HEK293 (cell line): Measurements from ENCODE around the gene BACH2.
A peak's percentile ranks its signal among the peaks of the same experiment; 100 is the strongest.

Experiments used
- GFI1B ChIP-seq: fragments of 450-650 bp; formaldehyde crosslinking; IDR thresholded peaks from 2 replicates; pipeline ENCODE4 v1.5.1; 2016; ENCODE audit warnings: missing biosample characterization, missing genetic modification characterization
- GLIS1 ChIP-seq: fragments of 450-650 bp; formaldehyde crosslinking; IDR thresholded peaks from 2 replicates; pipeline ENCODE4 v1.5.1; 2016; ENCODE audit warnings: missing biosample characterization, missing genetic modification characterization
- INSM2 ChIP-seq: fragments of 450-650 bp; formaldehyde crosslinking; IDR thresholded peaks from 2 replicates; pipeline ENCODE4 v1.5.1; 2016; ENCODE audit warnings: missing biosample characterization, missing genetic modification characterization
- KLF10 ChIP-seq: fragments of 450-650 bp; IDR thresholded peaks from 2 replicates; pipeline ENCODE4 v1.5.1; 2018; ENCODE audit warnings: missing biosample characterization, mild to moderate bottlenecking, missing genetic modification characterization
- KLF16 ChIP-seq: fragments of 450-650 bp; formaldehyde crosslinking; IDR thresholded peaks from 2 replicates; pipeline ENCODE4 v1.5.1; 2017; ENCODE audit warnings: missing biosample characterization, missing genetic modification characterization
- KLF7 ChIP-seq: fragments of 450-650 bp; formaldehyde crosslinking; IDR thresholded peaks from 2 replicates; pipeline ENCODE4 v1.5.1; 2016; ENCODE audit warnings: missing biosample characterization, missing genetic modification characterization, borderline replicate concordance
- PRDM4 ChIP-seq: fragments of 450-650 bp; formaldehyde crosslinking; IDR thresholded peaks from 2 replicates; pipeline ENCODE4 v1.5.1; 2017; ENCODE audit warnings: missing biosample characterization, missing genetic modification characterization
- SETDB1 ChIP-seq: IDR thresholded peaks from one replicate; pipeline ENCODE4 v1.6.1; 2017; ENCODE audit warnings: mild to moderate bottlenecking, low read length, moderate library complexity, mixed read lengths; ENCODE audit not compliant: insufficient read length
- TRIM28 ChIP-seq: IDR thresholded peaks from 2 replicates; pipeline ENCODE4 v1.6.1; 2011; ENCODE audit warnings: low read length, control low read depth, borderline replicate concordance
- ZBTB1 ChIP-seq: fragments of 450-650 bp; formaldehyde crosslinking; IDR thresholded peaks from 2 replicates; pipeline ENCODE4 v1.5.1; 2016; ENCODE audit warnings: missing biosample characterization, missing genetic modification characterization
- ZBTB10 ChIP-seq: fragments of 450-650 bp; formaldehyde crosslinking; IDR thresholded peaks from 2 replicates; pipeline ENCODE4 v1.5.1; 2016; ENCODE audit warnings: missing biosample characterization, missing genetic modification characterization
- ZBTB17 ChIP-seq: fragments of 450-650 bp; formaldehyde crosslinking; IDR thresholded peaks from 2 replicates; pipeline ENCODE4 v1.5.1; 2016; ENCODE audit warnings: missing biosample characterization, missing genetic modification characterization
- ZEB2 ChIP-seq: fragments of 450-650 bp; formaldehyde crosslinking; IDR thresholded peaks from 2 replicates; pipeline ENCODE4 v1.5.1; 2016; ENCODE audit warnings: missing biosample characterization, missing genetic modification characterization
- ZNF148 ChIP-seq: fragments of 450-650 bp; formaldehyde crosslinking; IDR thresholded peaks from 2 replicates; pipeline ENCODE4 v1.5.0; 2017; ENCODE audit warnings: missing biosample characterization, missing genetic modification characterization, borderline replicate concordance
- ZNF24 ChIP-seq: fragments of 450-650 bp; formaldehyde crosslinking; IDR thresholded peaks from 2 replicates; pipeline ENCODE4 v1.5.1; 2016; ENCODE audit warnings: missing biosample characterization, missing genetic modification characterization
- ZNF362 ChIP-seq: fragments of 450-650 bp; formaldehyde crosslinking; IDR thresholded peaks from 2 replicates; pipeline ENCODE4 v1.5.1; 2016; ENCODE audit warnings: missing biosample characterization, missing genetic modification characterization
- ZNF423 ChIP-seq: fragments of 450-650 bp; formaldehyde crosslinking; IDR thresholded peaks from 2 replicates; pipeline ENCODE4 v1.5.1; 2016; ENCODE audit warnings: missing biosample characterization, missing genetic modification characterization
- ZNF521 ChIP-seq: fragments of 450-650 bp; formaldehyde crosslinking; IDR thresholded peaks from 2 replicates; pipeline ENCODE4 v1.5.1; 2017; ENCODE audit warnings: missing biosample characterization, mild to moderate bottlenecking, missing genetic modification characterization
- ZNF639 ChIP-seq: fragments of 450-650 bp; formaldehyde crosslinking; IDR thresholded peaks from 2 replicates; pipeline ENCODE4 v1.5.1; 2016; ENCODE audit warnings: missing biosample characterization, missing genetic modification characterization
- ZNF654 ChIP-seq: fragments of 450-650 bp; formaldehyde crosslinking; IDR thresholded peaks from 2 replicates; pipeline ENCODE4 v1.5.1; 2016; ENCODE audit warnings: low read depth, missing biosample characterization, missing genetic modification characterization
- ZNF704 ChIP-seq: fragments of 450-650 bp; formaldehyde crosslinking; IDR thresholded peaks from 2 replicates; pipeline ENCODE4 v1.5.1; 2016; ENCODE audit warnings: missing biosample characterization, missing genetic modification characterization
- ZNF747 ChIP-seq: fragments of 450-650 bp; formaldehyde crosslinking; IDR thresholded peaks from 2 replicates; pipeline ENCODE4 v1.5.1; 2016; ENCODE audit warnings: missing biosample characterization, missing genetic modification characterization
- ZNF76 ChIP-seq: fragments of 450-650 bp; formaldehyde crosslinking; IDR thresholded peaks from 2 replicates; pipeline ENCODE4; 2016; ENCODE audit warnings: low read depth, missing biosample characterization, missing genetic modification characterization, borderline replicate concordance
- ZSCAN18 ChIP-seq: fragments of 450-650 bp; formaldehyde crosslinking; IDR thresholded peaks from 2 replicates; pipeline ENCODE4 v1.5.1; 2016; ENCODE audit warnings: missing biosample characterization, missing genetic modification characterization

BACH2 gene

GRCh38 chr6:90219209-90219985 is 77.2 kb downstream of the BACH2 start (continued):
- TF ChIP-seq ZNF362 (tag by site-specific recombination) (peak; percentile 88; the same call in 1 of the 2 replicates), ZBTB10 (tag by site-specific recombination) (no peak; the same call in 1 of the 2 replicates), ZBTB1 (tag by site-specific recombination) (peak; percentile 19; the same call in 1 of the 2 replicates), GLIS1 (tag by site-specific recombination) (peak; percentile 53), KLF7 (tag by site-specific recombination) (peak; percentile 29; the same call in 1 of the 2 replicates), INSM2 (tag by site-specific recombination) (peak; percentile 96), ZNF148 (tag by site-specific recombination) (no peak), ZNF24 (tag by site-specific recombination) (peak; percentile 85), ZBTB17 (tag by site-specific recombination) (peak; percentile 58; the same call in 1 of the 2 replicates), KLF10 (tag by site-specific recombination) (peak; percentile 68), SETDB1 (no peak), ZNF423 (no peak), ZNF704 (tag by site-specific recombination) (no peak), PRDM4 (peak; percentile 58), GFI1B (tag by site-specific recombination) (peak; percentile 91), TRIM28 (no peak; the same call in none of the 2 replicates), ZNF521 (tag by site-specific recombination) (no peak), KLF16 (tag by site-specific recombination) (peak; percentile 17; the same call in 1 of the 2 replicates), ZNF654 (tag by site-specific recombination) (peak; percentile 6), ZNF747 (tag by site-specific recombination) (no peak), ZNF76 (tag by site-specific recombination) (peak; percentile 57), ZEB2 (tag by site-specific recombination) (peak; percentile 64), ZSCAN18 (peak; percentile 91; the same call in 1 of the 2 replicates), ZNF639 (peak; percentile 97)
